Subcutaneous adipose tissue (tissue), 4 donors: Measurements from ENCODE around the gene NACA2. TPM values are rescaled to one million over a fixed set of nuclear protein-coding genes. Genes with fewer than 3 reads are reported as not detected.

ENCODE experiments used
- CTCF ChIP-seq: fragments of 450-650 bp; IDR thresholded peaks from one replicate; pipeline ENCODE4 v1.5.1; 2016; ENCODE audit warnings: low read depth, mild to moderate bottlenecking, control low read depth, antibody characterized with exemption, moderate library complexity
- total RNA-seq, 4 donors: library from RNA; depleted of rRNA; stranded (reverse); fragments of >200 nt; gene quantifications; one replicate each; pipeline ENCODE4 v1.1.0, GENCODE V29; 2016

NACA2 gene
- total RNA-seq = not detected

GRCh38 chr17:61591018-61591417, at the start of gene NACA2:
Gene NACA2, minus strand, starts transcription at chr17:61591219. Its CDS starts 39 bp downstream, at chr17:61591180.
- no peak for TF ChIP-seq CTCF

- TF ChIP-seq CTCF = peak; percentile 1
Measured at GRCh38 chr17:61639818-61640217, 48.8 kb upstream of the NACA2 start.

GRCh38 chr17:61638087-61638486, 47.1 kb upstream of the NACA2 start:
- no peak for TF ChIP-seq CTCF

GRCh38 chr17:61635913-61636432, 45.0 kb upstream of the NACA2 start:
- peak; percentile 100 for TF ChIP-seq CTCF

- peak; percentile 96 for TF ChIP-seq CTCF
Measured at GRCh38 chr17:61634942-61635538, 44.0 kb upstream of the NACA2 start.

GRCh38 chr17:61634011-61634539, 43.1 kb upstream of the NACA2 start:
- peak; percentile 96 for TF ChIP-seq CTCF

- peak; percentile 97 for TF ChIP-seq CTCF
Measured at GRCh38 chr17:61632826-61633225, 41.8 kb upstream of the NACA2 start.
